K562 (cell line): ENCODE data around the gene GALNS. TPM values are rescaled to one million over a fixed set of nuclear protein-coding genes. Genes with fewer than 3 reads are reported as not detected.

Experiments used
- ATF1 ChIP-seq, 2 experiments: fragments of 450-650 bp in 1 of 2; IDR thresholded peaks; 2 replicates each; pipeline ENCODE4 v1.6.1; 2016; ENCODE audit warnings: missing compliant biosample characterization in 1 of 2, missing genetic modification characterization in 1 of 2
- BHLHE40 ChIP-seq: IDR thresholded peaks from 2 replicates; pipeline ENCODE4 v1.6.1; 2011; ENCODE audit warnings: low read length, improper control_type of control experiment
- E2F1 ChIP-seq: sonication (generic); formaldehyde crosslinking; IDR thresholded peaks from 2 replicates; pipeline ENCODE4 v1.8.1; 2023; ENCODE audit warnings: mild to moderate bottlenecking, missing genetic modification reagents, moderate library complexity
- GTF2F1 ChIP-seq: IDR thresholded peaks from 2 replicates; pipeline ENCODE4 v1.6.1; 2011; ENCODE audit warnings: low read depth, low read length, improper control_type of control experiment
- HDAC6 ChIP-seq: IDR thresholded peaks from 2 replicates; pipeline ENCODE4 v1.6.1; 2012; ENCODE audit warnings: low read depth, mild to moderate bottlenecking, control low read depth, inconsistent platforms, low read length, moderate library complexity
- KDM2B ChIP-seq: fragments of 250-450 bp; sonication (Bioruptor Pico); IDR thresholded peaks from 2 replicates; pipeline ENCODE4 v1.8.0; 2021; ENCODE audit warnings: mild to moderate bottlenecking, moderate library complexity
- L3MBTL2 ChIP-seq: fragments of 450-650 bp; IDR thresholded peaks from 2 replicates; pipeline ENCODE4 v1.6.1; 2016; ENCODE audit warnings: mild to moderate bottlenecking, moderate library complexity
- MBD2 ChIP-seq: sonication (generic); IDR thresholded peaks from 2 replicates; pipeline ENCODE4 v1.6.1; 2016; ENCODE audit warnings: low read depth, borderline replicate concordance
- MGA ChIP-seq: fragments of 450-650 bp; IDR thresholded peaks from 2 replicates; pipeline ENCODE4 v1.6.1; 2016; ENCODE audit warnings: mild to moderate bottlenecking, moderate library complexity
- NCOA2 ChIP-seq, 2 experiments: fragments of 450-650 bp; IDR thresholded peaks; 2 replicates each; pipeline ENCODE4 v1.6.1; 2018; ENCODE audit warnings: mild to moderate bottlenecking in 2 of 2, moderate library complexity in 1 of 2; ENCODE audit not compliant: partially characterized antibody in 2 of 2
- SETDB1 ChIP-seq: IDR thresholded peaks from one replicate; pipeline ENCODE4 v1.6.1; 2012; ENCODE audit warnings: low read length, control low read depth, inconsistent platforms
- TCFL5 ChIP-seq: fragments of 250-450 bp; sonication (Bioruptor Pico); conservative IDR thresholded peaks from 2 replicates; pipeline ENCODE4 v1.6.1; 2021; ENCODE audit warnings: mild to moderate bottlenecking, moderate library complexity, matching md5 sums
- ZNF263 ChIP-seq: sonication (generic); formaldehyde crosslinking; IDR thresholded peaks from 2 replicates; pipeline ENCODE4 v1.8.0; 2022; ENCODE audit warnings: mild to moderate bottlenecking, missing genetic modification reagents, borderline replicate concordance
- ZNF79 ChIP-seq: fragments of 250-450 bp; sonication (Bioruptor Pico); IDR thresholded peaks from 2 replicates; pipeline ENCODE4 v1.4.0; 2020; ENCODE audit warnings: low read depth, mild to moderate bottlenecking, moderate library complexity
- polyA plus RNA-seq, 8 experiments: library from polyadenylated mRNA; depleted of rRNA in 4 of 8; stranded (reverse) in 5 of 8; unstranded in 3 of 8; fragments of >200 nt; fragmentation: Nextera tagmentation in 2 of 8; fragmentation: Illumina TruSeq in 1 of 8; extraction: Ambion mirVana in 2 of 8; extraction: Trizol in 1 of 8; gene quantifications; 2 replicates each; pipeline versions ENCODE4 v1.2.1 to v1.2.3, GENCODE V29; 2011 to 2014; ENCODE audit warnings: inconsistent platforms in 1 of 8, missing spikeins in 1 of 8
- total RNA-seq, 7 experiments: library from RNA; depleted of rRNA in 6 of 7; stranded (reverse); fragments of >200 nt in 6 of 7; fragmentation: Illumina TruSeq in 2 of 7; extraction: Trizol in 2 of 7; gene quantifications; 2 replicates each; pipeline versions ENCODE4 v1.2.1 to v1.2.3, GENCODE V29; 2011 to 2021; ENCODE audit warnings: low replicate concordance in 1 of 7

GALNS gene
- total and polyA plus RNA-seq, 9 of the 15 experiments (the other 6 are each of a cell fraction or from before 2014, with no cell fraction given) = 0.38 to 13.2 (median 4.3) TPM

GRCh38 chr16:88798772-88799455 lies 57.8 kb downstream of the GALNS start (continued):
- peak; percentile 71 for TF ChIP-seq MGA
- no peak for TF ChIP-seq TCFL5 (CRISPR knock-in tag)
- no peak for TF ChIP-seq GTF2F1
- no peak for TF ChIP-seq ZNF263
- no peak for TF ChIP-seq SETDB1
- TF ChIP-seq HDAC6 = no peak
- no peak for TF ChIP-seq E2F1 (CRISPR knock-in tag)
- TF ChIP-seq BHLHE40 = no peak
- no peak for TF ChIP-seq ATF1 (CRISPR knock-in tag; IDR thresholded peaks at IDR 0.05)
- TF ChIP-seq ATF1 (tag; IDR thresholded peaks at IDR 0.05) = no peak
- TF ChIP-seq KDM2B = no peak
- TF ChIP-seq L3MBTL2 = peak; percentile 84
- no peak for TF ChIP-seq MBD2
- TF ChIP-seq NCOA2 (IDR thresholded peaks at IDR 0.05; ENCODE audit: partially characterized antibody in 2 of 2) = no peak
- TF ChIP-seq ZNF79 (CRISPR knock-in tag) = no peak
